ENCODE results near the gene SLC52A3. TPM values are rescaled to one million over a fixed set of nuclear protein-coding genes. Genes with fewer than 3 reads are reported as not detected.

SLC52A3 gene
- total and polyA plus RNA-seq, 2 donors (not counting 3 experiments of a cell fraction or from before 2014, with no cell fraction given), result not detected

GRCh38 chr20:779771-780170 lies 11.5 kb upstream of the SLC52A3 start:
- no peak for TF ChIP-seq MAX (IDR thresholded peaks at IDR 0.05; ENCODE audit: insufficient read depth, insufficient read length)
- no peak for TF ChIP-seq FOS (IDR thresholded peaks at IDR 0.05; ENCODE audit: borderline replicate concordance, insufficient read depth, low read length)
- TF ChIP-seq CTCF (IDR thresholded peaks at IDR 0.05; ENCODE audit: extremely low read depth in 1 of 2, insufficient read depth in 1 of 2, low read depth in 1 of 2, low read length in 2 of 2), result no peak
- no peak for TF ChIP-seq POLR2AphosphoS5 (IDR thresholded peaks at IDR 0.05; ENCODE audit: insufficient read depth, low read depth, low read length)
- TF ChIP-seq GATA2 (IDR thresholded peaks at IDR 0.05; ENCODE audit: insufficient read depth, insufficient read length, low read depth, low read length), result no peak
- no peak for TF ChIP-seq EZH2 (IDR thresholded peaks at IDR 0.05; ENCODE audit: borderline replicate concordance, low read depth, low read length, severe bottlenecking)
- TF ChIP-seq MYC (IDR thresholded peaks at IDR 0.05; ENCODE audit: low read depth, low read length), result no peak
- no peak for TF ChIP-seq JUN (IDR thresholded peaks at IDR 0.05; ENCODE audit: borderline replicate concordance, insufficient read depth, insufficient read length, low read depth)
- no peak for TF ChIP-seq POLR2A (IDR thresholded peaks at IDR 0.05; ENCODE audit: low read depth, low read length)
- POLR2A ChIA-PET, result no interaction called here
- Histone ChIP-seq H3K27ac (ENCODE audit: insufficient read depth, low read depth, low read length) (no peak overlapping the region), H4K20me1 (replicated peaks; ENCODE audit: control insufficient read depth, extremely low read depth, insufficient read depth, low read length) (no peaks in the 10 kb centered on the region), H3K9me1 (replicated peaks; ENCODE audit: control insufficient read depth, extremely low read depth, insufficient read depth, low read length) (no peaks in the 10 kb centered on the region), H3K36me3 (ENCODE audit: control insufficient read depth in 2 of 2, extremely low read depth in 1 of 2, insufficient read depth in 2 of 2, low read length in 2 of 2) (no peaks in the 10 kb centered on the region), H3K4me1 (ENCODE audit: control insufficient read depth, extremely low read depth, insufficient read depth, low read length) (no peaks in the 10 kb centered on the region), H3K4me2 (ENCODE audit: insufficient read depth, low read length) (no peak overlapping the region), H3K79me2 (ENCODE audit: control insufficient read depth, insufficient read depth, low read length) (no peaks in the 10 kb centered on the region), H3K9me3 (replicated peaks; ENCODE audit: control insufficient read depth, insufficient read depth, low read length) (no peaks in the 10 kb centered on the region), H3K4me3 (replicated peaks in 1 of 3; ENCODE audit: insufficient read depth in 1 of 3, low read depth in 1 of 3, low read length in 3 of 3) (no peak overlapping the region), H2AFZ (ENCODE audit: low read depth, low read length) (no peak overlapping the region), H3K9ac (replicated peaks; ENCODE audit: extremely low read depth, insufficient read depth, low read length) (no peak overlapping the region), H3K27me3 (ENCODE audit: control insufficient read depth in 2 of 2, insufficient read depth in 2 of 2, low read length in 2 of 2) (peaks cover 3 to 4% of the 10 kb centered on the region in 2 experiments)
- CTCF ChIA-PET, result no interaction called here
- no TSS peak for BruUV-seq (replicated peaks)
- intact Hi-C loops (cut with micrococcal nuclease), result no loop called here
- DNase-seq (ENCODE audit: low read depth, low spot score), result no peak
- no peak for FAIRE-seq
- dilution Hi-C loops (cut with MboI; ENCODE audit: extremely low pct_ligation_motif_present, low sequenced_read_pairs), result no loop called here
